Adipose tissue (tissue), 3 donors: ENCODE measurements around the gene TCF4. TPM values are rescaled to one million over a fixed set of nuclear protein-coding genes. Genes with fewer than 3 reads are reported as not detected.

ENCODE experiments used
- H3K27ac ChIP-seq: one replicate; pipeline ENCODE4 v1.5.1; 2013; ENCODE audit warnings: low read depth, low read length
- WGBS, 3 donors: extraction: QIAGEN DNeasy Blood & Tissue Kit; methylation state at CpG; one replicate each; pipeline ENCODE4 v1.1.7; 2013; 5-methylcytosine and 5-hydroxymethylcytosine counted together
- polyA plus RNA-seq, 3 donors: library from polyadenylated mRNA; stranded (reverse); fragments of 200-250 nt; gene quantifications; one replicate each; pipeline ENCODE4 v1.2.3, GENCODE V29; 2013
- donor health status: healthy with polysubstance abuse.
- donor health status: Bipolar disorder and iron deficiency.
- donor health status: healthy.

Gene TCF4
- polyA plus RNA-seq, 3 donors = 6.7 to 36.9 (median 32.6) TPM

- 77 to 95% (median 83%) methylated on average over 15 of the region's 15 CpGs for WGBS, 3 donors
- H3K27ac ChIP-seq = no peak overlapping the region
Measured at GRCh38 chr18:55406451-55406991, 181.5 kb downstream of the TCF4 start.

GRCh38 chr18:55405893-55406406, 182.0 kb downstream of the TCF4 start:
- 36 to 42% (median 39%) methylated on average over 7 of the region's 7 CpGs for WGBS, 3 donors
- H3K27ac ChIP-seq = no peak overlapping the region

GRCh38 chr18:55405475-55405874, 182.5 kb downstream of the TCF4 start:
- 45 to 88% (median 59%) methylated on average over 1 of the region's 1 CpG for WGBS, 3 donors
- no peak overlapping the region for H3K27ac ChIP-seq

GRCh38 chr18:55404832-55405465, 183.0 kb downstream of the TCF4 start:
- WGBS, 3 donors = 80 to 96% (median 94%) methylated on average over 8 of the region's 8 CpGs
- no peak overlapping the region for H3K27ac ChIP-seq

GRCh38 chr18:55404136-55404830, 183.7 kb downstream of the TCF4 start:
- WGBS, 3 donors = 86 to 92% (median 92%) methylated on average over 5 of the region's 5 CpGs
- no peak overlapping the region for H3K27ac ChIP-seq

- no peak overlapping the region for H3K27ac ChIP-seq
- WGBS, 3 donors = 48 to 65% (median 58%) methylated on average over 5 of the region's 5 CpGs
Measured at GRCh38 chr18:55403421-55403949, 184.5 kb downstream of the TCF4 start.

- 40 to 57% (median 41%) methylated on average over 10 of the region's 10 CpGs for WGBS, 3 donors
- H3K27ac ChIP-seq = no peak overlapping the region
Measured at GRCh38 chr18:55402731-55403405, 185.1 kb downstream of the TCF4 start.

GRCh38 chr18:55401638-55402191, 186.3 kb downstream of the TCF4 start:
- no peak overlapping the region for H3K27ac ChIP-seq
- 25 to 61% (median 27%) methylated on average over 12 of the region's 12 CpGs for WGBS, 3 donors

GRCh38 chr18:55400590-55401541, 187.1 kb downstream of the TCF4 start:
- WGBS, 3 donors = 48 to 71% (median 57%) methylated on average over 12 of the region's 12 CpGs

GRCh38 chr18:55400081-55400480, 187.9 kb downstream of the TCF4 start:
- WGBS, 3 donors = 35 to 64% (median 48%) methylated on average over 2 of the region's 2 CpGs
- no peak overlapping the region for H3K27ac ChIP-seq

More at GRCh38 chr18:55400590-55401541, 187.1 kb downstream of the TCF4 start:
- H3K27ac ChIP-seq = no peak overlapping the region

- 57 to 85% (median 58%) methylated on average over 6 of the region's 6 CpGs for WGBS, 3 donors
- no peak overlapping the region for H3K27ac ChIP-seq
Measured at GRCh38 chr18:55398858-55399257, 189.1 kb downstream of the TCF4 start.

- no peak overlapping the region for H3K27ac ChIP-seq
- WGBS, 3 donors = 33 to 78% (median 71%) methylated on average over 2 of the region's 2 CpGs
Measured at GRCh38 chr18:55396979-55397378, 191.0 kb downstream of the TCF4 start.

GRCh38 chr18:55396267-55396905, 191.6 kb downstream of the TCF4 start:
- H3K27ac ChIP-seq = no peak overlapping the region
- WGBS, 3 donors = 79 to 84% (median 82%) methylated on average over 3 of the region's 3 CpGs

GRCh38 chr18:55395799-55396198, 192.2 kb downstream of the TCF4 start:
- no peak overlapping the region for H3K27ac ChIP-seq
- WGBS, 3 donors = 66 to 85% (median 70%) methylated on average over 6 of the region's 6 CpGs

GRCh38 chr18:55390898-55391297, 197.1 kb downstream of the TCF4 start:
- H3K27ac ChIP-seq = no peak overlapping the region
- 92 to 96% (median 93%) methylated on average over 4 of the region's 4 CpGs for WGBS, 3 donors

GRCh38 chr18:55387139-55387984, 200.6 kb downstream of the TCF4 start:
- H3K27ac ChIP-seq = no peak overlapping the region
- WGBS, 3 donors = 22 to 57% (median 47%) methylated on average over 8 of the region's 8 CpGs
